ACHN (cell line): ENCODE measurements around the gene FGFRL1.
A peak's percentile ranks its signal among the peaks of the same experiment; 100 is the strongest.
"Not testable (repeated sequence)": the region's sequence is repeated elsewhere in the genome, so short reads cannot be mapped to it uniquely, and the experiment has no call there.

Source experiments
- DNase-seq: peaks from one replicate; pipeline ENCODE4 v3.0.0-alpha.2; 2015
- in situ Hi-C: cut with HindIII; loops from 2 replicates; pipeline ENCODE4 v1.10.0; 2017; ENCODE audit warnings: low sequenced_read_pairs, low pct_ligation_motif_present, low pct_unique_long_range_greater_than_20kb

FGFRL1 gene

DNA sequence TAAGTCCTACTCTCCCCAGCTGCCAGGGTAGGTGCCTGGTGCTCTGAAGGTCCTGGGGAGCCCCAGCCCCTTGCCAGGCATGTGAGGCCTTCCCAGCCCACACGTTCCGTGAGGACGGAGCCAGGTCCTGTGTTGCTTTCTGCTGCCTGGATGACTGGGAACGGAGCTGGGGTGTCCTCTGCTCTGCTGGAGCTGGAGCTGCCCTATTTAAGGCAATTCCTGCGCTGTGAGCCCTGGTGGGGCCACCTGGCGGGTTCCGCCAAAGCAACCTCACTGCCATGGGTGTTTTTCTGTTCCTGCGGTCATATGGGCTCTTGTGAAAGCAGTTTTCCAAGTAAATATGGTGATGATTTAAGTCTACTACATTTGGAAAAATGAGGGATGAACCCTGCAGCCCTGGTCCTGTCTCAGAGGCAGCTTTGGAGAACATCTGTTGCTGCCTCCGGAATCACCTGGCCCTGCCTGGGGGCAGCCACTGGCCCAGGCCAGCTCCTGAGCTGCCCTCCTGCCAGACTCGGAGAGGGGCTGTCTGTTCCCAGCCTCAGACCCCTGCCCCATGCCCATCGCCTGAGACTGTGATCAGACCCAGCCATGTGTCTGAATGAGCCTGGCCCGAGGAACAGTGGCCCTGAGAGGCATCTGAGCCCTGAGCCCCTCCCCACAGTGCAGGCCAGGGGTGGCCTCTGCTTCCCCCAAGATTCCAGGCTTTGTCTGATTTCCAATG, 33.2 kb downstream of the FGFRL1 start:
- in situ Hi-C loops = no loop called here
- DNase-seq = no peak

DNA sequence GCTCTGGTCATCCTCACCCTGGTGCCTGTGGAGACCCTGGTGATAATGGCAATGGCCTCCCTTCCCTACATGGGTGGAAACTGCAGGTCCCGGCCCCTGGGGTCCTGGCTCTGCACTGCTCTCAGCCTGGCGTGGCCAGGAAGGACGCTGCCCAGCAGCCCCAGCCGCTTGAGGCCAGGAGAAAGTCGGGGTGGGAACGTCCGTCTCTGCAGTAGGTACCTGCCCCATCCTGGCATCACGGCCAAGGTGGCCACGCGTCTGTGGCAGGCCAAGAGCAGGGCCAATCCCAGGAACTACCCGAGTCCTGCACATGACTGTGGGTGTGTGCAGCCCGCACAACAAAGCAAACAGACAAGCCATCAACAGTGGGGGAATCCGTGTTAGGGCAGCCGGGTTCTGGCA, 33.8 kb downstream of the FGFRL1 start:
- in situ Hi-C loops = no loop called here
- DNase-seq = no peak

- DNase-seq = no peak
Observed at GRCh38 chr4:1045595-1046201, 34.3 kb downstream of the FGFRL1 start.

DNA sequence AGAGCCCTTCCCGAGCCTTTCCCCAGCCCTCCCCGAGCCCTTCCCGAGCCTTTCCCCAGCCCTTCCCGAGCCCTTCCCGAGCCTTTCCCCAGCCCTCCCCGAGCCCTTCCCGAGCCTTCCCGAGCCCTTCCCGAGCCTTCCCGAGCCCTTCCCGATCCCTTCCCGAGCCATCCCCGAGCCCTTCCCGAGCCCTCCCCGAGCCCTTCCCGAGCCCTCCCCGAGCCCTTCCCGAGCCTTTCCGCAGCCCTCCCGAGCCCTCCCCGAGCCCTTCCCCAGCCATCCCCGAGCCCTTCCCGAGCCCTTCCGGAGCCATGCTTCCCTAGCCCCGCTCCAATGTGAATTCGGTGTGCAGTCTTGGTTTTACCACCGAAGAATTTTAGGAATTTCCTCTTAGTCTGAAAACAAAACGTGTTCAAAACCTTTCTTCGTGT, 35.2 kb downstream of the FGFRL1 start:
- in situ Hi-C loops = not testable (repeated sequence)
- peak; percentile 74 for DNase-seq

More at GRCh38 chr4:1045595-1046201, 34.3 kb downstream of the FGFRL1 start:
- in situ Hi-C loops = no loop called here

DNA sequence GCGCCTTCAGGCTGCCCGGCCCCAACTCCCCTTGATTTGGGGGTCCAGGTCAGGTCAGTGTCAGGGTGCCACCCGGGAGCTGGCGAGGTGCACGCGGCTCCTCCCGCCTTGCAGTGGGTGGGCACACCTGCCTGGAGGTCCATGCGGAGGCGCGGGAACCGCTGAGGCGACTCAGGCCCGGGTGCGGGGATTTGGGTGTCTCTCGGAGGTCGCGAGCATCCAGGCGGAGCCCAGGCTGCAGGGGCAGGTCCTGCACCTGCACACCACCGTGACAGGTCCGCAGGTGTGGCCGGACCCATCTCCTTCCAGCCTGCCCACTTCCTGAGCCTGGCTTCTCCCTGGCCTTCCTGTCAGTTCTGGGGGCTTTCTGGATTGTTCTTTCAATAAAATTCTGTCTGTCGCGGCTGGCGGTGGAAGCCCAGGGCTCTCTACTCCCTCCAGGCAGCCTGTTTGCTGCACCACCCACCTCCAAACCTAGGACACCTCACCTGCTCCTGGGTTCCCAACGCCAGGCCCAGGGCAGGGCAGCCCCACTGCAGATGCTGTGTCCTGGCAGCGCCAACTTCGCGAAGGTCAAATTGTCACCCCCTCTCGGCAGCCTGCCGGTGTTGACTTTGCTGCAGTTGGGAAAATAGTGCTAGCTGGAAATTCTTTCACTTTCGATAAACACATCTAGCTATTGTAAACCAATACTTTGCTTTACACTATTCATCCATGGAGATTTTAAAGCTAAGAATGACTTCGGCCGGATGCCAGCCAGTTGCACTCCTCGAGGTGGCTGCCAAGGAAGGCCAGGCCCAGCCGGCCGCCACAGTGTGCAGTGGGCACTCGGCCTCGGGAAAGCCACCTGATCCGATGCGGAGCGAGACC, 35.9 kb downstream of the FGFRL1 start:
- no peak for DNase-seq
- in situ Hi-C loops = no loop called here

DNA sequence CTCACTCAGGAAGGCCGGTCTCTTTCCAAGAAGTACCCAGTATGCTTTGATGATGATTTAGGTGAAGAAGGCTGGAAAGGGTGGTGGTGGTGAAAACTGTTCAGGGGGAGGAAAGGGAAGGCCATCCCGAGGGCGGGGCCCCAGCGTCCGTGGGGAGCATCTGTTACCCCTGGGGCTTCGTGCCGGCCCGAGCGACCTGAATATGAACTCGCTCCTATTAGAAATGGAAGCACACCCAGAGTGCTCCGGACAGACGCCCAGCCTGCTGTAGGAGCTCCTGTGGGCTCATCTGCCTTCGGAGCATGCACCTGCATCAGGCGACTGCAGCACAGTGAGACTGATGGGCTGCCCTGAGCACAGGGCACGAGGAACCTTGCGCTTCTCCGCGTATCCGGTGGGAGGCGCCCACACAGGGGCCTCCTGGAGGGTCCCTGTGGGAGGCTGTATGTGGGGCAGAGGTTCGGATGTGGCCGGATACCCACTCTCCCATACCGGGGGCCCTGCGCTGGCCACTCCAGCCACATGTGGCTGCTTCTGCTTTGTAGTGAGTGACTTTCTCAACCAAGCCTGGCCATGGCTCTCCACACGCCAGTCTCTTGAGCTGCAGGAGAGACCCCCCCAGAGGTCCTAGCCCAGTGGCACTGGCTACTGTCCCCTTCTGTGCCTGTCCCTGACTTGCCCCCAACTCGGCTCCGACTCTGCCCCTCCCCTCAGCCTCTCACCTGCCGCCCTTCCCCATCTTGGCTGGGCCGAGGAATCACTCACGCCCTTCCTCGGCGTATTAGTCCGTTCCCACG, 36.7 kb downstream of the FGFRL1 start:
- DNase-seq = no peak
- in situ Hi-C loops = no loop called here

GRCh38 chr4:1048773-1049590, 37.6 kb downstream of the FGFRL1 start:
- DNase-seq = no peak
- in situ Hi-C loops = no loop called here

GRCh38 chr4:1049591-1049905, 38.1 kb downstream of the FGFRL1 start:
- in situ Hi-C loops = no loop called here
- DNase-seq = no peak

GRCh38 chr4:1050486-1051213, 39.2 kb downstream of the FGFRL1 start:
- no peak for DNase-seq
- in situ Hi-C loops = no loop called here

DNA sequence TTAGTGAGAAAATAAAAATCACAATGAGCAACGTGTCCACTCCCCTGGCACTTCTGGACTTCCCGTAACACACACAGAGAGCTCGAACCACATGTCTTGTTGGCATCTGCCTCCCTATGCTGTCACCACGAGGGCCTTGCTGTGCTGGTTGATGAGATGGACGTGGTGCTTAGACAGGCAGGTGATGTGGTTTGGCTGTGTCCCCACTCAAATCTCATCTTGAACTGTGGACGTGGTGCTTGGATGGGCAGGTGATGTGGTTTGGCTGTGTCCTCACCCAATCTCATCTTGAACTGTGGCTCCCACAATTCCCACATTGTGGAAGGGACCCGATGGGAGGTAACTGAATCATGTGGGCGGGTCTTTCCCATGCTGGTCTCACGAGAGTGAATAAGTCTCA, 40.0 kb downstream of the FGFRL1 start:
- no peak for DNase-seq
- in situ Hi-C loops = no loop called here

GRCh38 chr4:1052231-1052671, 40.8 kb downstream of the FGFRL1 start:
- in situ Hi-C loops = no loop called here
- DNase-seq = no peak

DNA sequence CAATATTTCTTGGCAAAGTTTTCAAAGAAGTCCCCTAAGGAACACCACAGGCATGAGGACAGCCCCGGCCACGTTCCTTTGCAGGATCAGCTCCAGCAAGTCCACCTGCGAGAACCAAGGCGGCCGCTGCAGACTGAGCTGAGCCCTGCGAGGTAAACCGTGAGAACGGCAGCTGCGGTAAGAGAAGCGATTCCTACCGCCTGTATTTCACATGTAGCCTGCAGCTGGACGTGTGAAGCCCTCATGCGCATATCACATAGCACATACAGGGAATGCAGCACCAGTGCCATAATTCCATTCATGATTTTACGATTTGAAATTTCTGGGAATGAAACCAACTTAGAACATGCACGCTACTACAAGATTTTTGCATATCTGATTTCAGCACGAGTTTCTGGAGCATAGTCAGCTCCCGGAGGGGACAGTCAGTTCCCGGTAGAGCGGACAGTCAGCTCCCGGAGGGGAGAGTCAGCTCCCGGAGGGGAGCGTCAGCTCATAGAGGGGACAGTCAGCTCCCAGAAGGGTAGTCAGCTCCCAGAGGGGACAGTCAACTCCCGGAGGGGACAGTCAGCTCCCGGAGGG, 41.7 kb downstream of the FGFRL1 start:
- no peak for DNase-seq

DNA sequence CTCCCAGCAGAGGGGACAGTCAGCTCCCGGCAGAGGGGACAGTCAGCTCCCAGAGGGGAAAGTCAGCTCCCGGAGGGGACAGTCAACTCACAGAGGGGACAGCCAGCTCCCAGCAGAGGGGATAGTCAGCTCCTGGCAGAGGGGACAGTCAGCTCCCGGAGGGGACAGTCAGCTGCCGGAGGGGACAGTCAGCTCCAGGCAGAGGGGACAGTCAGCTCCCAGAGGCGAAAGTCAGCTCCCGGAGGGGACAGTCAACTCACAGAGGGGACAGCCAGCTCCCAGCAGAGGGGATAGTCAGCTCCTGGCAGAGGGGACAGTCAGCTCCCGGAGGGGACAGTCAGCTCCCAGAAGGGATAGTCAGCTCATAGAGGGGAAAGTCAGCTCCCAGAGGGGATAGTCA, 42.5 kb downstream of the FGFRL1 start:
- DNase-seq, in situ Hi-C loops: not testable (repeated sequence)

More for the DNA sequence above, 41.7 kb downstream of the FGFRL1 start:
- in situ Hi-C loops = no loop called here

DNA sequence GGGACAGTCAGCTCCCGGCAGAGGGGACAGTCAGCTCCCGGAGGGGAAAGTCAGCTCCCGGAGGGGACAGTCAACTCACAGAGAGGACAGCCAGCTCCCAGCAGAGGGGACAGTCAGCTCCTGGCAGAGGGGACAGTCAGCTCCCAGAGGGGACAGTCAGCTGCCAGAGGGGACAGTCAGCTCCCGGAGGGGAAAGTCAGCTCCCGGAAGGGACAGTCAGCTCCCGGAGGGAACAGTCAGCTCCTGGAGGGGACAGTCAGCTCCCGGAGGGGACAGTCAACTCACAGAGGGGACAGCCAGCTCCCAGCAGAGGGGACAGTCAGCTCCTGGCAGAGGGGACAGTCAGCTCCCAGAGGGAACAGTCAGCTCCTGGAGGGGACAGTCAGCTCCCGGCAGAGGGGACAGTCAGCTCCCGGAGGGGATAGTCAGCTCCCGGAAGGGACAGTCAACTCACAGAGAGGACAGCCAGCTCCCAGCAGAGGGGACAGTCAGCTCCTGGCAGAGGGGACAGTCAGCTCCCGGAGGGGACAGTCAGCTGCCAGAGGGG, 43.3 kb downstream of the FGFRL1 start:
- DNase-seq, in situ Hi-C loops: not testable (repeated sequence)

DNA sequence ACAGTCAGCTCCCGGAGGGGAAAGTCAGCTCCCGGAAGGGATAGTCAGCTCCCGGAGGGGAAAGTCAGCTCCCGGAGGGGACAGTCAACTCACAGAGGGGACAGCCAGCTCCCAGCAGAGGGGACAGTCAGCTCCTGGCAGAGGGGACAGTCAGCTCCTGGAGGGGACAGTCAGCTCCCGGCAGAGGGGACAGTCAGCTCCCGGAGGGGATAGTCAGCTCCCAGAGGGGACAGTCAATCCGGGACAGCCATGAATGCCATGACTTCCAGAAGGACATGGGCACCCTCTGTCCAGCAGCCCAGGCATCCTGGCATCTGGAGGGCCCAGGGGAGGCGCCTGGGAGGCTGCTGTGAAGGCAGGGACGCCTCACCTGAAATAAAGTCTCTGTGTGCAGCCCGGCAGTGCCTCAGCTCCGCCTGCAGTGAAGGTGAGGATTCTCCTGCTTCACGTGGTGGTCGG, 43.8 kb downstream of the FGFRL1 start:
- in situ Hi-C loops, DNase-seq: not testable (repeated sequence)

GRCh38 chr4:1055721-1056590, 44.5 kb downstream of the FGFRL1 start:
- in situ Hi-C loops = no loop called here
- no peak for DNase-seq
